Measurements from ENCODE around the gene TOX2. TPM values are rescaled to one million over a fixed set of nuclear protein-coding genes. Genes with fewer than 3 reads are reported as not detected.

Gene TOX2
- total RNA-seq, 2 experiments from 2014 or later = 1.5 to 1.7 TPM

DNA sequence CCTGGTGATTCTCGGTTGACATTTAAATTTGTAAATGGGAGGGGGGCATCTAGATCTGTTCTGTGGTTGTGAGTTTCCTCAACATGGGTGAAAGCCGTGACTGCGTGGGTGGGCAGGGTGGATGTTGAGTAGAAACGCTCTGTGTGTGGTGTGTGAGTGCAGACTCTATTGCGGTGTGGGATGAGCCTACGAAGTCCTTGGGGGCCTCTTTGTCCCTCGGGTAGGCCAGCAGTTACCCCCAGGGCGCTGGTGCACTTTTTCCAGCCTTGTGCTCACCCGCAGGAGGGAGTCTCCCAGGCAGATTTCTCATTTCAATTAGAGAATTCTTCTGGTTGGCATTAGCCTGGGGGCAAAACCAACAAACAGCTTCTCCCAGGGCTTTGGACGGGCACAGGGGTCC is 10.6 kb downstream of the TOX2 start:
- Mint-ChIP-seq H3K27me3 (peaks cover 59% of the 10 kb centered on the region), H3K9me3 (no peaks in the 10 kb centered on the region), H3K36me3 (ENCODE audit: low read depth) (no peaks in the 10 kb centered on the region), H3K4me3 (peak overlapping the region; percentile 27), H3K27ac (peak overlapping the region; percentile 36), H3K4me1 (ENCODE audit: low read depth) (peaks cover 49% of the 10 kb centered on the region)
- TF ChIP-seq, protein P1, sequence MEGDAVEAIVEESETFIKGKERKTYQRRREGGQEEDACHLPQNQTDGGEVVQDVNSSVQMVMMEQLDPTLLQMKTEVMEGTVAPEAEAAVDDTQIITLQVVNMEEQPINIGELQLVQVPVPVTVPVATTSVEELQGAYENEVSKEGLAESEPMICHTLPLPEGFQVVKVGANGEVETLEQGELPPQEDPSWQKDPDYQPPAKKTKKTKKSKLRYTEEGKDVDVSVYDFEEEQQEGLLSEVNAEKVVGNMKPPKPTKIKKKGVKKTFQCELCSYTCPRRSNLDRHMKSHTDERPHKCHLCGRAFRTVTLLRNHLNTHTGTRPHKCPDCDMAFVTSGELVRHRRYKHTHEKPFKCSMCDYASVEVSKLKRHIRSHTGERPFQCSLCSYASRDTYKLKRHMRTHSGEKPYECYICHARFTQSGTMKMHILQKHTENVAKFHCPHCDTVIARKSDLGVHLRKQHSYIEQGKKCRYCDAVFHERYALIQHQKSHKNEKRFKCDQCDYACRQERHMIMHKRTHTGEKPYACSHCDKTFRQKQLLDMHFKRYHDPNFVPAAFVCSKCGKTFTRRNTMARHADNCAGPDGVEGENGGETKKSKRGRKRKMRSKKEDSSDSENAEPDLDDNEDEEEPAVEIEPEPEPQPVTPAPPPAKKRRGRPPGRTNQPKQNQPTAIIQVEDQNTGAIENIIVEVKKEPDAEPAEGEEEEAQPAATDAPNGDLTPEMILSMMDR (IDR thresholded peaks at IDR 0.05) = no peak
- intact Hi-C loops (cut with micrococcal nuclease) = no loop called here
- ChIA-PET CTCF (interaction anchor here (0.7 to 1.7 kb wide), 4 partner anchors 16 to 175 kb away, joined by 3 to 6 read pairs (median 3); no protein-coding TSS in a partner anchor), POLR2A (interaction anchor here (1.0 to 1.3 kb wide), 2 partner anchors 174 to 484 kb away, joined by 3 to 5 read pairs; no protein-coding TSS in a partner anchor)
- DNase-seq (peak; percentile 93), ATAC-seq (peak; percentile 81)

DNA sequence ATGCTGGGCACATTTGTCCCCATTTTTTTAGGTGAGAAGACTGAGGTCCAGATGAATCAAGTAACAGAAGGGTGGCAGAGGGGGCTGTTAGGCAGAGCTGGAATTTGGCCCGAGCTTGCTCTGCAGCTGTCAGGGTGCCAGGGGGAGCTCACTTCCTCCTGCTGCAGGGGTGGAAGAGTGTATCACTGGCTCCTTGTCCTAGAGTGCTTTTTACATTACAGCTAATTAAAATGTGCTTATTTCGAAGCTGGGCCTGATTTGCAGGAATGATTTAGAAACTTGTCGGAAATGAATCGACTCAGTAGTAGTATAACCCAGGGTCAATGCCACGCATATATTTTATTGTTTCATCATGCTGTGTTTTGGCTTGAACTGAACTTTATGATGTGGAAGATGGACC is 11.1 kb downstream of the TOX2 start:
- Mint-ChIP-seq H3K4me3 (no peak overlapping the region), H3K27ac (no peak overlapping the region), H3K36me3 (ENCODE audit: low read depth) (no peaks in the 10 kb centered on the region), H3K4me1 (ENCODE audit: low read depth) (peaks cover 49% of the 10 kb centered on the region), H3K9me3 (no peaks in the 10 kb centered on the region), H3K27me3 (peaks cover 55% of the 10 kb centered on the region)
- ATAC-seq (no peak), DNase-seq (peak; percentile 43)
- ChIA-PET CTCF (interaction anchor here (0.7 to 1.7 kb wide), 4 partner anchors 15 to 176 kb away, joined by 3 to 6 read pairs (median 3); no protein-coding TSS in a partner anchor), POLR2A (interaction anchor here (1.0 to 1.3 kb wide), 3 partner anchors 13 to 484 kb away, joined by 3 to 5 read pairs (median 3); no protein-coding TSS in a partner anchor)
- TF ChIP-seq, protein P1 (IDR thresholded peaks at IDR 0.05) = no peak
- intact Hi-C loops (cut with micrococcal nuclease) = no loop called here

DNA sequence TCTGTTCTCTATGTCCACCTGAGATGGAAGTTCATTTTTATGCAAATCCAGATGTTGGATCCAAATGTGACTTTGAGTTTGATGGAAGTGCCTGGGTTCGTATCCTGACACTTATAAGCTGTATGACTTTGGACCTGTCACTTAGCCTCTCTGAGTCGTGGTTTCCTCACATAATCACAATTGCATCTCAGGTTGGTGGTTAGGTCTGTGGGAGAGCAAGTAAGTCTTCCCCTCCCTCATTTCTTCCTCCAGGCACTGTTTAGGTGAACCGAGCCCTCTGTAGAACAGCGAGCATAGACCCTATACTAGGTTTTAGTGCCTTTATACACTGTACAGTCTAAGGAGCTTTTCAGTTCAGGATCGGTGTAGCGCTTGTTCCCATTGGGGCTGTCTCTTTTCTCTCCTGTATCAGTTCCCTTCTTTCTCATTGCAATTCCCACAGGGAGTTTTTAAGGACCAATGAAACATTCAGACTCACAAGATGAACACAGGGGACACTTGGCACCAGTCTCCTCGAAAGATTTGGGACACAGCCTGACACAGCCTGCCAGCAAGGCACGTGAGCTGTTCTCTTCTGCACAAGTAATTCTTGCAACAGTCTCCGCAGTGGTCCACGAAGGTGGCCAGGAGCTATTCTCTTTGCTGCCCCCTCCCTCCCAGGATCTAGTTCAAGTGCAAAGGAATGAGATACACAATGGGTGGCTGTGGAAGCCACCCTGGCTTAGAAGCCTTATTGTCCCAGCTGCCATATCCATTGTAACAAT is 11.8 kb downstream of the TOX2 start:
- peaks cover 55% of the 10 kb centered on the region for H3K27me3 Mint-ChIP-seq
- ATAC-seq = no peak

DNA sequence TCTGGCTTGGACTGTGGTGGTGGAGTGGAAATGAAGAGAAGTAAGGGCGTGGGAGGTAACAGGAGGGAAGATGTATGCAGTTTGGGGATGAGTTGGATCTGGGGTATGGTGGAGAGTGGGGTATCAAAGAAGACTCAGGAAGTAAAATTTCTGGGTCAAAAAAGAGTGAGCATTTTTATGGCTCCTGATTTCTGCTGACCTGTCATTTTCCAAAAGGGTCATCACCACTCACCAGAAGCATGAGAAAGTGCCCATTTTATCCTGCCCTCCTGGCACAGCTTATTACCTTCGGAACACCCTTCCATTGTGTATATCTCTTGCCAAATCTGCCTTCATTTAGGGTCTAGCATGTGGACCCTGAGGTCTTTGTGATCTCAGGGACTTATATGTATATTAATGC is 17.3 kb downstream of the TOX2 start:
- no peak overlapping the region for H3K4me3 Mint-ChIP-seq
- TF ChIP-seq, protein P1 (IDR thresholded peaks at IDR 0.05) = no peak
- ChIA-PET POLR2A (no interaction called here), CTCF (no interaction called here)
- H3K27me3 Mint-ChIP-seq = peaks cover 34% of the 10 kb centered on the region
- H3K36me3 Mint-ChIP-seq (ENCODE audit: low read depth) = no peaks in the 10 kb centered on the region
- DNase-seq (no peak), ATAC-seq (no peak)
- intact Hi-C loops (cut with micrococcal nuclease) = no loop called here
- H3K9me3 Mint-ChIP-seq = no peaks in the 10 kb centered on the region
- no peak overlapping the region for H3K27ac Mint-ChIP-seq
- peaks cover 3% of the 10 kb centered on the region for H3K4me1 Mint-ChIP-seq (ENCODE audit: low read depth)

More for the DNA sequence above, 11.8 kb downstream of the TOX2 start:
- no peaks in the 10 kb centered on the region for H3K36me3 Mint-ChIP-seq (ENCODE audit: low read depth)
- no peak for DNase-seq
- intact Hi-C loops (cut with micrococcal nuclease) = no loop called here
- ChIA-PET CTCF (interaction anchor here (1.0 to 1.7 kb wide), 4 partner anchors 15 to 176 kb away, joined by 3 to 6 read pairs (median 3); no protein-coding TSS in a partner anchor), POLR2A (interaction anchor here (1.2 to 1.3 kb wide), 2 partner anchors 12 to 176 kb away, joined by 3 to 5 read pairs; no protein-coding TSS in a partner anchor)
- peaks cover 46% of the 10 kb centered on the region for H3K4me1 Mint-ChIP-seq (ENCODE audit: low read depth)
- no peak overlapping the region for H3K27ac Mint-ChIP-seq
- TF ChIP-seq, protein P1 (IDR thresholded peaks at IDR 0.05) = no peak
- H3K9me3 Mint-ChIP-seq = no peaks in the 10 kb centered on the region
- H3K4me3 Mint-ChIP-seq = no peak overlapping the region

DNA sequence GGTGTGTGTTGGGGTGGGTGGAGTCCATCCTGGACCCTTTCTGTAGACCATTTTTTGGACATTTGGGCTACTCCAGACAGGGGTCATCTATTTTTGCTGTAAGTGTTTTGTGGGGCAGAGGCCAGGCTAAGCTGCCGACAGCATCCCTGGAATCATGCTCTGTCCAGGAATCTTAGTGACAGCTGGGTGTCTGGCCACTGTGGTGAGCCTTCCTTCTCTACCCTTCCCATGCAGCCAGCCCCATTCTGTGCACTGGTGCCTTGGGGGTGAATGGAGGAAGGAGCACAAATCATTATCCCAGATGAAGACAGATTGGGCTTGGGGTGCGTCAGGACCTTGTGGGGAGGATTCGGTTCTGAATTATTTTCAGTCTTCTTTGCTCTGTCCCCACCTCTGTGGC is 20.2 kb downstream of the TOX2 start:
- Mint-ChIP-seq H3K4me3 (no peak overlapping the region), H3K27me3 (peaks cover 26% of the 10 kb centered on the region), H3K4me1 (ENCODE audit: low read depth) (no peaks in the 10 kb centered on the region), H3K36me3 (ENCODE audit: low read depth) (no peaks in the 10 kb centered on the region), H3K27ac (no peak overlapping the region), H3K9me3 (no peaks in the 10 kb centered on the region)
- DNase-seq (no peak), ATAC-seq (no peak)
- ChIA-PET POLR2A (interaction anchor here (0.6 kb wide), 1 partner anchor 49 kb away, joined by 3 read pairs; no protein-coding TSS in a partner anchor), CTCF (interaction anchor here (1.1 kb wide), 1 partner anchor 13 kb away, joined by 4 read pairs; no protein-coding TSS in a partner anchor)
- TF ChIP-seq, protein P1 (IDR thresholded peaks at IDR 0.05) = no peak
- intact Hi-C loops (cut with micrococcal nuclease) = no loop called here

Data from activated CD8-positive, alpha-beta T cell treated with anti-CD3 and anti-CD28 coated beads for 36 hours (primary cell).